Transverse colon (tissue), 4 donors: ENCODE results near the gene DNM1. TPM values are rescaled to one million over a fixed set of nuclear protein-coding genes. Genes with fewer than 3 reads are reported as not detected.

Experiments used
- DNase-seq: peaks from one replicate; pipeline ENCODE4 v3.0.0-alpha.2; 2019
- H3K27ac ChIP-seq, 4 donors: fragments of 200-600 bp; sonication (generic); 2 replicates each; pipeline ENCODE4 v1.5.1; 2016 to 2018; ENCODE audit warnings: inconsistent platforms in 4 of 4
- H3K27me3 ChIP-seq: fragments of 200-600 bp; sonication (generic); 2 replicates; pipeline ENCODE4 v1.5.1; 2017; ENCODE audit warnings: inconsistent platforms
- H3K36me3 ChIP-seq, 4 donors: fragments of 200-600 bp; sonication (generic); 2 replicates each; pipeline ENCODE4 v1.5.1; 2017 to 2019; ENCODE audit warnings: inconsistent platforms in 4 of 4
- H3K4me1 ChIP-seq, 4 donors: fragments of 200-600 bp; sonication (generic); 2 replicates each; pipeline ENCODE4 v1.5.1; 2017 to 2020; ENCODE audit warnings: inconsistent platforms in 4 of 4
- H3K4me3 ChIP-seq, 4 donors: fragments of 200-600 bp; sonication (generic); 1 replicate in 1 of 4; 2 replicates in 3 of 4; pipeline versions ENCODE4 v1.5.1 to v1.6.1; 2017 to 2019; ENCODE audit warnings: inconsistent platforms in 4 of 4
- H3K9me3 ChIP-seq, 2 donors: fragments of 200-600 bp; sonication (generic); 2 replicates each; pipeline ENCODE4 v1.5.1; 2017 to 2019; ENCODE audit warnings: inconsistent platforms in 2 of 2
- CTCF ChIP-seq, 5 experiments: fragments of 200-600 bp in 3 of 5; fragments of 450-650 bp in 2 of 5; sonication (generic) in 3 of 5; IDR thresholded peaks; 1 replicate in 2 of 5; 2 replicates in 3 of 5; pipeline ENCODE4 v1.5.1; 2016 to 2017; ENCODE audit warnings: antibody characterized with exemption in 5 of 5, inconsistent platforms in 3 of 5, mild to moderate bottlenecking in 2 of 5, moderate library complexity in 1 of 5
- EP300 ChIP-seq: sonication (generic); formaldehyde crosslinking; IDR thresholded peaks from one replicate; pipeline ENCODE4 v1.6.1; 2017; ENCODE audit warnings: antibody characterized with exemption, low read depth
- POLR2A ChIP-seq: fragments of 450-650 bp; IDR thresholded peaks from one replicate; pipeline ENCODE4 v1.6.1; 2016; ENCODE audit warnings: antibody characterized with exemption, mild to moderate bottlenecking, moderate library complexity
- POLR2AphosphoS5 ChIP-seq, 3 donors: sonication (generic); formaldehyde crosslinking; IDR thresholded peaks; one replicate each; pipeline ENCODE4 v1.6.1; 2016; ENCODE audit warnings: antibody characterized with exemption in 3 of 3
- WGBS, 2 donors: methylation state at CpG; one replicate each; pipeline ENCODE4 v1.1.5; 2018; ENCODE audit warnings: low coverage in 1 of 2; 5-methylcytosine and 5-hydroxymethylcytosine counted together
- in situ Hi-C, 4 donors: fragments of 200-750 bp; cut with MboI; loops; one replicate each; pipeline versions ENCODE4 v1.15.0 to v1.15.1; 2017; ENCODE audit warnings: low sequenced_read_pairs in 3 of 4, low pct_ligation_motif_present in 1 of 4, low pct_unique_long_range_greater_than_20kb in 1 of 4
- intact Hi-C: fragments of 100-400 bp; cut with DNase I; formaldehyde crosslinking; loops from one replicate; pipeline ENCODE4 v1.15.1; 2023; ENCODE audit warnings: low total_unique reads
- total RNA-seq, 4 donors: library from RNA; depleted of rRNA; stranded (reverse); fragments of >200 nt; gene quantifications; one replicate each; pipeline ENCODE4 v1.1.0, GENCODE V29; 2016

Gene DNM1
- total RNA-seq = 10 to 100 TPM in 2 of 4 donors, 1 to 10 TPM in 2; 7.5 to 41.8 (median 14.3) TPM

DNA sequence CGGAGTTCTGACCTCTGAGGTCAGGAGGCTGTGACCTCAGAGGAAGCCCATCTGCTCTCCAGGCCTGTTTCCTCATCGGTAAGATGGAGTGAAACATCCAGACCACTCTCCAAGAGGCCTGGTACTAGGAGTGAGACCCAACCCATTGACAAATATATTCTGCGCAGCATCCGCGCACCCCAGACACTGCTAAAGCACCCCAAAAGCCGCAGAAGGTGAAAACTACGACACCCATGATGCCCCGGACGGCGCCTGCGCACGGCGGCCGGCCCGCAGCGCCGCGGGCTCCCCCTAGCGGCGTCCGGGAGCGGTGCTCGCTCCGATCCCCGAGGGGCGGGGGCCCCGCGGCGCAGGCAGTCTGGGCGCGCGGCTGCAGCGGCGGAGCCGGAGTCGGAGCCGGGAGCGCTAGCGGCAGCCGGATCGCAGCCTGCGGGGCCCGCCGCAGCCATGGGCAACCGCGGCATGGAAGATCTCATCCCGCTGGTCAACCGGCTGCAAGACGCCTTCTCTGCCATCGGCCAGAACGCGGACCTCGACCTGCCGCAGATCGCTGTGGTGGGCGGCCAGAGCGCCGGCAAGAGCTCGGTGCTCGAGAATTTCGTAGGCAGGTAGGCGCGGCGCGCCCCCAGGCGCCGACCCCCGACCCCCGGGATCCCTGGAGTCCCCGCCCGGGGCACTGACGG lies at the start of gene DNM1:
Gene DNM1 (plus strand): TSS at position 356 of the 683 bp plus-strand sequence. CDS start 92 bp downstream, at position 448.
- TF ChIP-seq POLR2A (no peak), CTCF (IDR thresholded peaks at IDR 0.05) (peak; percentile 29 to 92 (median 83)), EP300 (no peak), POLR2AphosphoS5 (IDR thresholded peaks at IDR 0.05) (peak in 1 of 3 donors; percentile 28)
- H3K4me3 ChIP-seq = peak within 1 kb of the TSS; percentile 43 to 74 (median 66)
- no peaks in the 10 kb centered on the region for H3K9me3 ChIP-seq
- in situ Hi-C loops = no loop called here
- 3% methylated on average over 5 of the region's 72 CpGs; no CpG with 5 or more reads in 1 of the 2 donors for WGBS, 2 donors
- H3K27me3 ChIP-seq = peaks cover 20% of the 10 kb centered on the region
- intact Hi-C loops = no loop called here
- H3K36me3 ChIP-seq = no peaks in the 10 kb centered on the region
- H3K27ac ChIP-seq = peak within 1 kb of the TSS; percentile 32 to 53 (median 41)
- peak; percentile 62 for DNase-seq
- peaks cover 4 to 15% (median 13%) of the 10 kb centered on the region in 4 donors for H3K4me1 ChIP-seq

DNA sequence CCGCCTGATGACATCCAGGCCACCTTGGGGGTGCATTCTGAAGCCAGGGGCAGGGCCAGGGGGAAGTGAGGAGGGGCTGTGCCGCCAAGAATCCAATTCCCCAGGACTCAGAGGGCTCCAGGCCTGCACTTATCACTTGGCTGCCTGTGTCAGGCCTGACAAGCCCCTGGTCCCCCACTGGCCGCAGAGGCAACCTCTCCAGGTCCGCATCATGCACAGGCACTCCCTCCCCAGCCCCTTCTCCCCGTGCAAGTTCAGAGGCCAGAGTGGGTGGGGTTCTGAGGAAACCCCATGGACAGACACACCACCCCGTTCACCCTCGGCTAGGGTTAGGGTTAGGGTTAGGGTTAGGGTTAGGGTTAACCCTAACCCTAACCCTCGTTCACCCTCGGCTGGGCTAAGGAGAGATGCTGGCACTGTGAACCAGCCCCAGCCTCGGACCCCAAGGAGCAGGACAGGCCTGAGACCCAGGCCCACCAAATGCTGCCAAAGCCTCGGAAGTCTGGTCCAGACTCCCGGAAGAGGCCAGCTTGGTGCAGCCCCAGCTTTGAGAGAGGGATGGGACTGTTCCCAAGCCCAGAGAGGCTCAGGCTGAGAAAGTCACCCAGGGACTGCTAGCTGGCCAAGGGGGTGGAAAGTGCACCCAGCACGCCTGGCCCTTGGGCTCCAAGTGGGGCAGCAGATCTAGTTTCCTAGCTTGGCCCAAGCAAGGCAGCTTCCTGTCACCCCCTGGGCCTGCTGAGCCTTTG lies 49.1 kb upstream of the DNM1 start:
- in situ Hi-C loops = no loop called here
- H3K27ac ChIP-seq = no peak overlapping the region
- TF ChIP-seq CTCF (IDR thresholded peaks at IDR 0.05) = no peak
- TF ChIP-seq EP300 = no peak
- no peak for TF ChIP-seq POLR2AphosphoS5 (IDR thresholded peaks at IDR 0.05)
- TF ChIP-seq POLR2A = no peak
- H3K4me3 ChIP-seq = no peak overlapping the region
- no peaks in the 10 kb centered on the region for H3K36me3 ChIP-seq
- no peak for DNase-seq
- H3K4me1 ChIP-seq = peaks cover 2 to 14% (median 10%) of the 10 kb centered on the region in 4 donors
- WGBS, 2 donors = 83% methylated on average over 11 of the region's 13 CpGs; no CpG with 5 or more reads in 1 of the 2 donors
- intact Hi-C loops = no loop called here
- H3K9me3 ChIP-seq = no peaks in the 10 kb centered on the region
- no peaks in the 10 kb centered on the region for H3K27me3 ChIP-seq

- no peaks in the 10 kb centered on the region for H3K36me3 ChIP-seq
- H3K4me3 ChIP-seq = no peak overlapping the region
- intact Hi-C loops = no loop called here
- no peak for DNase-seq
- 83 to 100% methylated on average over 1 to 7 of the region's 7 CpGs for WGBS, 2 donors
- H3K4me1 ChIP-seq = peaks cover 0 to 13% (median 9%) of the 10 kb centered on the region in 4 donors
- H3K27me3 ChIP-seq = no peaks in the 10 kb centered on the region
- TF ChIP-seq EP300 (no peak), CTCF (IDR thresholded peaks at IDR 0.05) (no peak), POLR2A (no peak), POLR2AphosphoS5 (IDR thresholded peaks at IDR 0.05) (no peak)
- H3K27ac ChIP-seq = no peak overlapping the region
- H3K9me3 ChIP-seq = no peaks in the 10 kb centered on the region
- in situ Hi-C loops = no loop called here
Measured at GRCh38 chr9:128155736-128156500, 47.3 kb upstream of the DNM1 start.

- Histone ChIP-seq H3K4me3 (peak overlapping the region; percentile 22 to 77 (median 72)), H3K4me1 (peaks cover 0 to 17% (median 11%) of the 10 kb centered on the region in 4 donors), H3K9me3 (no peaks in the 10 kb centered on the region), H3K27ac (peak overlapping the region; percentile 81 to 87 (median 84)), H3K27me3 (no peaks in the 10 kb centered on the region), H3K36me3 (peaks cover 0 to 4% (median 0%) of the 10 kb centered on the region in 4 donors)
- intact Hi-C loops = no loop called here
- in situ Hi-C loops = no loop called here
- DNase-seq = no peak
- TF ChIP-seq POLR2AphosphoS5 (IDR thresholded peaks at IDR 0.05) = no peak
- TF ChIP-seq EP300 = no peak
- TF ChIP-seq POLR2A = no peak
- no peak for TF ChIP-seq CTCF (IDR thresholded peaks at IDR 0.05)
- WGBS, 2 donors = 17% methylated on average over 10 of the region's 11 CpGs; no CpG with 5 or more reads in 1 of the 2 donors
Measured at GRCh38 chr9:128159522-128159783, 43.7 kb upstream of the DNM1 start.
